Mesenteric fat pad (tissue), 1 donor: ENCODE measurements around the gene ST7. TPM values are rescaled to one million over a fixed set of nuclear protein-coding genes. Genes with fewer than 3 reads are reported as not detected.
A peak's percentile ranks its signal among the peaks of the same experiment; 100 is the strongest.

ENCODE experiments used
- DNase-seq: peaks from one replicate; pipeline ENCODE4 v3.0.0-alpha.2; 2020; ENCODE audit warnings: low spot score
- total RNA-seq: library from RNA; stranded (reverse); fragmentation: NEBNext Ultra II Directional; extraction: Animal tissue kit (Norgen Biotek cat#: 25700); gene quantifications from one replicate; pipeline ENCODE4 v1.2.1, GENCODE V29; 2021
- donor health status: DM: yes; HTN: yes; CAD: no.

The ST7 gene
- total RNA-seq, 1 donor from 2014 or later, result 17.3 TPM

DNA sequence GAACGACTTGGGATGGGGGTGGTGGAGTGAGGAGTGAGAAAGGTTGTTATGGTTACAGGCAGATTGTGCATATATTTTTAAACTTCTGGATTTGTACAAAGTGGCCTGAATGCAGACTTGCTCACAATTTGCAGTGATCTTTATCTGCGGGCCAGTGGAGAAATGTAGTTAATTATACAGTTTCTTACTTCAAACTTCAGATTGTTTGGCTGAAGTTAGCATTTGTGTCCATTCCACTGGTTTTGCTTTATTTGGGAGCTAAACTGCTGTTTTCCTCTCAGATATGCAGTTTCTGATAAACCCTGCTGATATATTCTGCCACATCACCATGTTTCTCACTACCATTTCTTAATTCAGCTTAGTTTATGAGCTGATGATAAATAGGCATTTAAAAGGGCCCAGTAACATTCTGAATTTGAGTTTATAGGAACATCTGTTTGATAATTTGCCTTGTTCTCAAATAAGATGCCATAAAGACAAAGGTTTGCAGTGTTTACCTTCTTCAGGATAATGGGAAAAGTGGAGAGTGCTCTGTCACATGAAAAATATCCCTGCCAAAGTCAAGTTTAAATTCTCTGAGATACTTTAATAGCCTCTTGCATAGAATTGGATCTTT lies 170.1 kb downstream of the ST7 start:
- no peak for DNase-seq

DNA sequence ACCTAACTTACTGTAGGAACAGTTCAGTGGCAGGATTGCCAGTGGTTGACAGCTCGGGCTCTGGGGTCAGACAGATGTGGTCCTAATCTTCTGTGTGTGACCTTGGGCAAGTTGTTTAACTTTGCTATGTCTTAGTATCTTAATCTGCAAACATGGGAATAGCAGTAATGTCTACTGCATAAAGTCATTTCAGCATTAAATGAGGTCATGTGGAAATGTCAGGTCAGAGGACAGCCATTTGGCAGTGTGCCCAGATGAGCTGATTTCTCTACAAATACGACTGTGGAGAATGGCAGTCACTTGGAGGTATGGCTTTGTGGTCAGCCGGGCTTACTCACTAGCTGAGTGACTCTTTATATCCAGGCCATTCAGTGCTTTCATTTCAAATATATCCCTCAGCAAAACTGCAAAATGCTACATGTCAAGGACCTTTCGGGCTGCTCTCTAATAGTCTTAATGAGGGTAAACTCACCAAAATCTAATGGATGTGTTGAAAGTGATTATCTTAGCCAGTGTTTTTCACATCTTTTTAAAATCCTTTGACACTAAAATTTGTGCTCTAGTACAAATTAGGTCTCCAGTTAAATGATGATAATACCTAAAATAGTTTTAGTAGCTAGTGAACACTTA lies 171.4 kb downstream of the ST7 start:
- DNase-seq, result peak; percentile 91

DNA sequence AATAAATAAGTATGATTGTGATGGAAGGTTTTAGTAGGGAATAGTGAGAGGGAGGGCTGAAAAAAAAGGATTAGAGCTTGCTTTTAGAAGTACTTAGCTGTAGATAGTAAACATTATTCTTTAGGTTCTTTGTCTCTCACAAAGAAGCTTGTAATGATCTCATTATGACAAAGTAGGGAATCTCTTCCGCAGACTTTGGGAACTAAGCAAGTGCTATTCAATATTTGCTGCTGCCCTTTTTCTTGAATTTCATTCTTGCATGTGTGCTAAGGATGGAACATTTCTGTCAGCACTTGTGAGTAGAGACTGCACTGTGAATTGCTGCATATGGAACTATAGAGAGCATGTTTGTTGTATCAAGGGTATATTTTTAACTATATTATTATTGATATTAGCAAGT lies 173.4 kb downstream of the ST7 start:
- DNase-seq, result no peak

DNA sequence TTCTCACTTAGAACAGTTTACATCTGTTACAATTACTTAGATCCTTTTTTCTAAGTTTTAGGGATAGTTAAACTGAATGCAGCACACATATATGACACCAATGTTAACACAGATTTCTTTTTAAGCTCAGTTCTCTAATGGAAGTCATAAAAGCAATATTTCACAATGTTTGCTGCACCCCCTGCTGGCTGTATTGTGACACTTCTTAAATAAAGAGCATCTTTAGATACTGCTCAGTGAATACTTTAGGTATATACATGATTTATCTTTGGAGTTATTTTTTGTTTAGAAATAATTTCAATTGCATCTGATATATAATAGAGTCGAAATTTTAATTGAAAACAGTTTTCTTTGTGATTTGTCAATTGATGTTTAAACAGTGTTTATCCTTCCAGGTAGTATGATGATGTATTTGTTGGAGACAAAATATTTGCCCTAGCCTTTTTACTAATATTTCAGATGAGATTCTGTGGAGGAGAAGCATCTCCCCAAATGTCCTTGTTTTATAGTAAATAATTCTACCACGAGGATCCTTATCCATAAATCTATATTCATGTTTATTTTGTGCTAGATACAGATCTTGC lies 174.4 kb downstream of the ST7 start:
- no peak for DNase-seq

DNA sequence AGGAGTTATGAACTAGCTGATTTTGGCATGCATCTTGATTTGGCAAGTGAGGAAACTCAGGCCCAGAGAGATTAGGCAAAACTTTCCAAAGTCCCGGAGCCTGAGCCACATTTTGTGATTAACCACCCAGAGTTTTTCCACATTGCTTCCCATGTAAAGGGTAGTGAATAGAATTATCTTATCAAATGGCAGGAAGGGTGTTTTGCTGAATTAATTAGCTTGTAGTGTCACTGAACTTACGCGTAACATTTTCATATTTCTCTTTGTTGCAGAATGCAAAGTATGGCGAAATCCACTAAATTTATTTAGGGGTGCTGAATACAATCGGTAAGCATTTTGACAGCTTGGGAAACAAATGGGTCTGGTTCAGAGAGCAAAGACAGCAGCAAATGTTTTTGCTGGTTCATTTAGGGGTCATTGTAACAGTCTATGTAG lies 176.2 kb downstream of the ST7 start:
- no peak for DNase-seq

DNA sequence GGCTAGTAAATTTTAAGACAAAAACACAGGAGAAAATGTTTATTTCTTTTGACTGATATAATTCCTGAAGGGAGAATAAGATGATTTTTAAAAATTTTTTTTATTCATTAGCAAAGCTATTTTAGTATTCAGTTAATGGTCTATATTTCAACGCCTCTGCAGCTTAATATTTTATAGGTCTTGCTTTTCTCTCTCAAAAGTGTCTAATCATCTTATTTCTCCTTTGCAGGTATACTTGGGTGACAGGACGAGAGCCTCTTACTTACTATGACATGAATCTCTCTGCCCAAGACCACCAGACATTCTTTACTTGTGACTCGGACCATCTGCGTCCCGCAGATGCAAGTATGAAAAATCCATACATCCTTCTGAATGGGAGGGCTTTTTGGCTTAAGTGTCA lies 177.0 kb downstream of the ST7 start:
- DNase-seq, result no peak

DNA sequence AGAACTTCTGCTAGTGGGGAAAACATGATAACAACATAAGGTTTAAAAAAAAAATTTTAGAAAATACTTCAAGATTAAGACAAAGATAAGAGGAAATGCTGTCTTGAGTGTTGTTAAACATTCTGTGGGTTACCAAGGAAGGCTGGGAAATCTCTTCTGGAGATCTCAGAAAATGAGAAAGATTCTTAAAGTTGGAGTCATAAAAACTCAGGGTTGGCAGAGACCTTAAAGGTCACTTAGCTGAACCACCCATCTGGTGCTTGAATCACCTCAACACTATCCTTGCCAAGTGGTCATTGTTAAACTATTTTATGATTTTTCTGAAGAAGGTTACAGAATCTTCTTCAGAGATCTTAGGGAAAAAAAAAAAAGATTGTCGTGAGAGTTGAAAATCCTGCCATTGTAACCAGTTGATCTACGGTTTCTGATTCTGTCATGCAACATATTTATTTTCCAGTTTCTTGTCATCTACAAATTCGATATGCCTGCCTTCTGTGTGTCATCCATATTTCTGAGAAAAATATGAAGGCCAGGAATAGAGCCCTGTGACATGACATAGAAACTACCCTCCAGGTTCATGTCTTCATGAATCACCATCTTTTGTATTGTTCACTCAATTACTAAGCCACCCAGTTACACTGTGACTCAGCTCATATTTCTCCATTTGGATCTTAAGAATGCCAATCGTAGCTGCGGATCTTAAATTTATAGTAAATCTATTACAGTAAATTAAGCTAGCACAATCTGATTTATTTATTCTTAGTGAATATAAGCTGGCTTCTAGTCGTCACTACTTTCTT lies 179.2 kb downstream of the ST7 start:
- no peak for DNase-seq

DNA sequence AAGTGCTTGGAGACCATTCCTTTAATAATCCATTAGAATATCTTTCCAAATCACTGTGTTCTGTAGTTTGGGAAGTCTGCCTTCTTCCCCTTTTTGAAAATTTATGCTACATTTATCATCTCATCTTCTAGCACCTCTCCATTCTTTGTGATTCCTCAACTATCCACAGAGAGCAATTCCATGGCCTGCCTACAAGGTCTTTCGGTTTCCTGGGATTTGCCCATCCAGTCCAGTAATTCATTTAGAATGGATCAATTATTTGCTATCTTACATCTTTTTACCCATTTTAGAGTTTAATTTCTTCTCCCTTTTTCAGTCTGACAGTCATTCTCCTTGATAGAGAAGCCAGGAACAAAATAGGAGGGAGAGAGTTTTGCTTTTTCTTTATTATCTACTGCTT lies 179.8 kb downstream of the ST7 start:
- DNase-seq, result no peak

DNA sequence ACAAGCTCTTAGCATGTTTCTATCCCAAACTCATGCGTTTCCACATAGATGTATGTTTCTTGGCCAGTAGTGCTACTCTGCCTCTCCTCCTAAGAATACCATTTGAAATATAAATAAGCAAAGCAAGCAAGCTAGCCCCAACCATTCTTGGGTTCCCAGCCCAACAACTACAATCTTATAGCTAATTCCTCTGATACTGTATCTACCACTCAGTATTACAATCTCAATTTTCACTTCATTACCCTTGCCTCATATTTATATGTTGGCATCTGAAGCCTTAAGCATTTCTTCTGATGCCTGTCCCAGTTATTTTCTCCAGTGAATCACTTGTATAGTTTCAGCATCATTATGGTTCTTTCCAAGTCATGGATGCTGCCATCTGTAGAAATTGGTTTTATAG lies 181.1 kb downstream of the ST7 start:
- no peak for DNase-seq

DNA sequence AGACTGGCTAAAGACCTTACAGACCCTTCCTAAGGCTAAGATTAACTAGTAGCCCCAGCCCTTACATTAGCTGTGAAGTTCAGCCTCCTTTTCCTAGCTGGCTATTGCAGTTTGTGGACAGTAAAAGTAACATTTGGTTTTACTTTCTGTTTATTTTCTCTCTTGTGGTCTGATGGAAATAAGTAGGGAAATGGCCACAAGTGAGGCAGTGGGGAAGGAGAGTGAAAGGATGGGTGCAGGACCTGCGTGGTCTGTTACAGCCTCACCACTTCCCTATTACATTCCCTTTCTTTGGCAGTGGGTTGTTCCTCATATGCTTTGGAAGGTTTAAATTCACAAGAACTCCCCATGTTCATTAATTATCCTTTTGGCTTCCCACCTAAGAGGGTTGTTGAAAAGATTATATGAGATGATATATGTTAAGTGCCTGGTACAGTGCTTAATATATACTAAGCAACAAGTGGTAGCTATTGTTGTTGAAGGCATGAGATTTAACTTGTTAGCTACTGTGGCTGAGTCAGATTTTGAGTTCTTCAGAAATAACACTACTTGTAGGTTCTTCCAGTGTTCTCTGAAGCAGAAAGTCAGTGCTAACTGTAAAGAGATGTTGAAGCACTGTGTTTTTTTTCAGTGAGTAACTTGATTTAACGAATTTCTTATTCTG lies 181.7 kb downstream of the ST7 start:
- no peak for DNase-seq

DNA sequence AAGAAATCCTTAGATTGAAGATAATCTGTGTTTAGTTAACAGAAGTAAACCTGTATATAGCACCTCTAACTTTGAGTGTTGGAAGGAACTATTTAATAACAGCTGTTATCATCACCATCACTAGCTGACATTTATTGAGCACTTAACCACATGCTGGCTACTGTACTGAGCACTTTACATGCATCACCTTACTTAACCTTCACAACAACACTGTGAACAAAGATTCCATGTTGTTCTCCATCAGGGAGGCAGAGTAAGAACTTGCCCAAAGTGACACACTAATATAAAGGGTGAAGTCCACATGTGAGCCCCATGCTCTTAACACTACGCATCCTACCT lies 182.2 kb downstream of the ST7 start:
- DNase-seq, result no peak

DNA sequence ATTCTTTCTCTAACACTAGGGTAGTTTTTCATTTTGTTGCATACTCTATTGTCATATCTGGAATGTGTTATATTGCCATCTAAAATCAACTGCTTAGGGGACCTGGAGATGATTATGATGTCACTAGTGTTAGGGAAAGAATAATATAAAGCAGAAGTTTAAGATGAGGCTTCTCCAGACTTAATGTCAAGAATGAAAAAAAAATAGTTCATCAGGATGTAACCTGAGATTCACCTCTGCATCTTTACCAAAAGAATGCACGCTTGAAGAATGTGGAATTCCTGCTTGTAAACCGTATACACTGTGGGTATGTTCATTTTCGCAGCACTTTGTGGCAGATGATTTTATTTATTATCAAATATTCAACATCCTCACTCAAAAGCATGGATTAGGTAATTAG lies 184.6 kb downstream of the ST7 start:
- DNase-seq, result no peak

DNA sequence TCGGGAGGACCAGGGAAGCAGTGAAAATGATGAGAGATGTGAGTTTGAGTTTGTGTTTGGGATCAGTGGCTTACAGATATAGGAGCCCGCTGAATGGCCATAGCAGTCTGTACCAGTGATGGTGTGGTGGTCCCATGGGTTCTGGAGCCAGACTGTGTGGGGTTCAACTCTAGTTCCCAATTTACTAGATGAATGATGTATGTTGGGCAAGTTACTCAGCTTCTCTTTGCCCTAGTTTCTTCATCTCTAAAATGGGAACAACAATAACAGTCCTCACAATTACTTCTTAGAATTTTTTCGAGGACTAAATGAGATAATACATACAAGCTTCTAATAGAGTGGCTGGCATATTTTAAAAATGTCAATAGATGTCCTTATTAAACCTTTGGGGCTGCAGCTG lies 185.2 kb downstream of the ST7 start:
- DNase-seq, result no peak

DNA sequence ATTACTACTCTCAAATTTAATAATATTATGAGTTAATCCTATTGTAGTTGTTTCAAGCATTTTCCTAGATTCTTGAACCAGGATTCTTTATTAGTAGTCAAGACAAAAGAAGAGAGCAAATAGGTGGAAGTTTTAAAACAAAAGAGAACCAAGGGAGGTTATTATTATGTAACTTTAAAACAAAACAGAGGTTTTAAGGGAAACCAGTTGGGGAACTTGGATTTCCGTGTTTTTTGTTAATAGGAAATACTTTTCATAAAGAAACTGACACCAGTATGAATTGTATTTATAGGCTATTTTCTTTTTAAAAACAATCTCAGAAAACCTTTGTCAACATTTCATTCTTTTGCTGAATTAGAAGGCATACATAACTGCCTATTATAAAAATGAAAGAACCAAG lies 185.7 kb downstream of the ST7 start:
- no peak for DNase-seq

DNA sequence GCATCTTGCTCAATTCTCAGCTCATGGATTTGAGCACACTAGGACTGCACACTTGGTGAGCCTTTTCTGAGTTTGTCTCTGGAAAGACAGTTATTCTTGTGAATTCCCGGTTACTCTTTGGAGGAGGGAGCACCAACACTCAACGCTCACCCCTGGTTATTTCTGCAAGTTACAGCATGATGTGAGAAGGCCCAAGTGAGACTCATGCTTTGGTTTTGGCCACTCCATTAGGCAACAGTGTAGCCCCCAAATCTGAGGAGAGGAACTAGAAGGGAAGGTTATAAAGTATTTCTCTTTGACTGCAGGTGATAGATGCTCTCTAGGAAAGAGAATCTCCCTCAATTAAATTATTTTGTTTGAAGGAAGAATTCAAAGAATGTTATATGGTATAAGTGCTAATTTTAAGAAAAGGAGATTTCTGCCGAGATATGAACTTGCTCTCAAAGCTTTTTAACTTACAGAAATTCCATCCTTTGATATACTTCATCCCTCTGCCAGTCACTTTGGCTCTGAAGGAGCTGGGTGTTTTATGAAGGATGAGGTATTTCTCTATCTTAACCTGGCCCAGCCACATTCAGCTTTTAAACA lies 186.2 kb downstream of the ST7 start:
- no peak for DNase-seq

DNA sequence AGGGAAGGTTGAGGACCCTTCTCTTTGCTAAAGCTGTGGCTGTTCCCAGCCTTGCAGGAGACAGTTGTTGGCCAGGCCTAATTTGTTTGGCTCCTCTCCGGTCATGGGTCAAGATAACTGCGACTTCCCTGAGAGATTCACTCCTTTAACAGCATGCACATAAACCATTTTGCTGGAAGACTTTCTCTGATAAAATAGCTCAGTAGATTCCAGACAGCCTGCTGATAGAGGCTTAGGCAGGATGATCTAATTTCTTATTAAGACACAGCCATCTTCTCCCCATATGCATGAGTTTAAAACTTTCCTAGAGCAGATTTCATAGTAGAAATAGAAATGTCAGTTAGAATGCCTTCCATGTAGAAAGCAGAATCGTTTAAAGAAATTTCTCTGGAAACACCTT lies 187.6 kb downstream of the ST7 start:
- no peak for DNase-seq

DNA sequence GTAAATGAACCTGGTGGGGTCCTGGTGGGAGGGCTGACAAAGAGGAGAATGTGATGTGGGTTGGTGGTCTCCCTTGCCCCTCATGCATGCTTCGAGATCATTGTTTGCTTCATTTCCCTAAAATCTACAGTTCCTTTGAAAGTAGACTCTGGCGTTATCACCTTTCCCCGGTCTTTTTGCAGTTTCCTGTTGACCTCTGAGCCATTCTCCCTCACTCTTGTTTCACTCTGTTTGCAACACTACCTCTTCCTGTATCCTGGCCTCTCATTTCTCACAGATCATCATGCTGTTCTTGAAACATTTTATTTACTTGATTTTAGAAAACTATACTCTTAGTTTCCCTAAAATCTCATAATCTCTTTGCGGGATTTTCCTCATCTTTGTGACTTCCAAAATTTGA lies 189.8 kb downstream of the ST7 start:
- no peak for DNase-seq

DNA sequence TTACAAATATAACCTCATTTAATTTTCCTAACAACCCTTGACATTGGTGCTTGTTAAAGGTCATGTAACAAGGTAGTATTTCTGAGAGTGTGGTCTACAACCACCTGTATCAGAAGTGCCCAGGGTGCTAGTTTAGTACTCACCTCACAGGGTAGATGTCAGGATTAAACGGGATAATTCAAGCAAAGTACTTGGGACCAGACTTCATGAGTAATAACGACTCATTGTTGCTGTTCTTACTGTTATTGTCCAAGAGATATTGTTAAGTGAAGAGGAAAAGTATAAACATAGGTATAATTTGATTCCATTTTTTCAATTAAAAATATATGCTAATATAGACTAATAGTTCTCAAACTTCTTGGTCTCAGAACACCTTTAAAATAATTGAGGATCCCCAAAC lies 190.3 kb downstream of the ST7 start:
- no peak for DNase-seq

DNA sequence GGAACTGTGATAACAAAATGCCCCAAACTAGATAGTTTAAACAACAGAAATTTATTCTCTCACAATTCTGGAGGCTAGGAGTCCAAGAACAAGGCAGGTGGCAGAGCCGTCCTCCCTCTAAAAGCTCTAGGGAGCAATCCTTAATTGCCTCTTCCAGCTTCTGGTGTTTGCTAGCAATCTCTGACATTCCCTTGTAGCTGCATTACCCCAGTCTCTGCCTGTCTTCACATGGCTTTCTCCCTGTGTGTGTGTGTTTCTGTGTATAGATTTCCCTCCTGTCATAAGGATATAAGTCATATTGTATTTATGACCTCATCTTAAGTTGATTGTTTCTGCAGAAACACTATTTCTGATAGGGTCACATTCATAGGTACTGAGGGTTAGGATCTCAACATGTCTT lies 192.0 kb downstream of the ST7 start:
- no peak for DNase-seq

DNA sequence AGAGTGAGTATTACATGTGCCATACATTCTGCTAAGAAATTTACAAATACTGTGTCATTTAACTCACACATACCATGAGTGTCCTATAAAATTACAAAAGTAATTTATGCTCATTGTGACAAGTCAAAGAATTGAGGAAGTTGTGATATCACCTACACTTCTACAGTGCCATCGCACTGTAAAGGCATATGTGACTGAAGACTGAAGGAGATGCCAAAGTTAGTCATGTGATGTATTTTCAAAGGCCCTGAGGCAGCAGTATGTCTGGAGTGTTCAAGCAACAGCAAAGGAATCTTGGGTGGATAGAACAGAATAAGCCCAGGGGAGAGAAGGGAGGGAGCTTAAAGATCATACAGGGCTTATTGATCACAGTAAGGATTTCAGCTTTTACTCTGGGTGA lies 192.8 kb downstream of the ST7 start:
- DNase-seq, result no peak

DNA sequence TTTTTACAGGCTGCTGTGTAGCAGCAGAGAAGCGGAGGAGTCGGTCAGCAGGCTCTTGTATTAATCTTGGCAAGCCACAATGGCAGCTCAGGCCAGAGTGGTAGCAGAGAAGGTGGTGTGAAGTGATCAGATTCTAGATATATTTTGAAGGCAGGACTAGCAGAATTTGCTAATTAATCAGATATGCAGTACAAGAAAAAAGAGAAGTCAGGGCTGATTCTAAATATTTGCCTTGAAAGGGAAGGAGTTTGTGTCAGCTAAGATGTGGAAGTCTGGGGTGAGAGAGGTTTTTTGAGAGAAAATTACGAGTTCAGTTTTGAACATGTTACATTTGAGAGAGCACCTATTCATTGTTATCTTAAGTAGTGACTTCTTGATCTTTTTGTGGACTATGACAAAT lies 193.2 kb downstream of the ST7 start:
- no peak for DNase-seq

DNA sequence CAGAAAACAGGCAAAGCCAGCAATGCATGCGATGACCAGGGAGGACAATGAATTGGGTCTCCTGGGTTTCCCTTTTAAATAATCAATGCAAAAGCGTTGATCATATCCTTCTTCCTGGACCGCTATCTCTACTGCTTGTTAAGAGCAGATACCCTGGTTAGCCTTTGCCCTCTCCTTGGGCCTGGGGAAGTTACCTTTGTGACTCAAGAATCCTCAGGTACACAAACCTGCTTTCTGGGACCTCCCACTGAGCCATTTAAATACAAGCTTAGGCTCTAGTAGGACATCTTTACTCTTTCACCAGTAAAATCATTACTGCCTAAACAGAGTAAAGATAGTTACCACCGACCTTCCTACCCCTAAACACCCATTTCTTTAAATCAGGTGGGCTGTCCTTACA lies 195.7 kb downstream of the ST7 start:
- DNase-seq, result no peak
